GM12801 (cell line): ENCODE measurements around the gene LRRC74B.

Experiments used
- TF ChIP-seq, protein P1 (sequence below): IDR thresholded peaks from one replicate; pipeline ENCODE4 v1.5.1; 2011; ENCODE audit warnings: control low read depth; ENCODE audit not compliant: insufficient read length; ENCODE audit errors: extremely low read depth

Gene LRRC74B, protein sequence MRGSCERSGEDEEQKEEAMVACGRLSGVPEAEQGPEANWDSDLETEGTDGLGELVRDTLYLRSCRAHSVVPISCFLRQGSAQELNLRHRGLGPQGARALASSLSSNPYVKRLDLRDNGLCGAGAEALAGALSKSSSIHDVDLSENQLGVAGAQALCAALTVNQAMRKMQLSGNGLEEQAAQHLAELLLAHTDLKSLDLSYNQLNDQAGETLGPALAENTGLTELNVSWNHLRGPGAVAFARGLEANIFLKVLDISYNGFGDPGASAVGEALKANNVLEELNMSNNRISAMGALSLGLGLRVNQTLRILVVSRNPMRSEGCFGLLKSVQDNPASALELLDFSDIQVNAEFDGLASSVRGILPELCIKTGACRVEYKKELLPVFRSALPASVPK

DNA sequence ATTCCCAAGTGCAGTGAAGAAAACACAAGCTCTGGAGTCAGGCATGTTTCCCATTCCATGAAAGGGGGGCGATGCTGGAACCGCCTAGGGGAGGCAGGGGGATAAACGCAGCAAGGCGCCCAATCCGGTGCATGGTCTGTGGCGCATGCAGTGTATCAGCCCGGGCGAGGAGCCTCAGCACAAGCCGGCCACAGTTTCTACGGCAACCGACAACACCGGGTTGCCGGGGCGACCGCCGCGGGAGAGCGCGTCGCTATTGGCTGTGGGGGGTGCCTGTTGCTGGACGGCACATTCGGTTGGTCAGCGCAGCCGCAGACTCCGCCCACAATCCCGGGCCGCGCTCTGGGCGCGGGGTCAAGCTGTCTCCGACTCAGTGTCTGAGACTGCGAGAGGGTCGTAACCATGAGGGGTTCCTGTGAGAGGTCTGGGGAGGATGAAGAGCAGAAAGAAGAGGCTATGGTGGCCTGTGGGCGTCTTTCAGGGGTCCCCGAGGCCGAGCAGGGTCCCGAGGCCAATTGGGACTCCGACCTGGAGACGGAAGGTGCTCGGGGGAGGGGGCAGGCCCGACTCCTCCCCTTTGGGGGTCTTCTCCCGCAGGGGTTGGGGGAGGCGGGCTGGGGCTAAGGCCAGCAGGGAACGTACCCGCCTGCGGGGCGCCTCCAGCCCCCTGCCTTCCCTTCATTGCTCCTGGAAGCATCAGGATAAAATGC, at the start of gene LRRC74B:
TSS of gene LRRC74B (plus strand) at position 362 of the 710 bp plus-strand sequence. CDS start at position 403, 41 bp downstream.
- TF ChIP-seq, protein P1, sequence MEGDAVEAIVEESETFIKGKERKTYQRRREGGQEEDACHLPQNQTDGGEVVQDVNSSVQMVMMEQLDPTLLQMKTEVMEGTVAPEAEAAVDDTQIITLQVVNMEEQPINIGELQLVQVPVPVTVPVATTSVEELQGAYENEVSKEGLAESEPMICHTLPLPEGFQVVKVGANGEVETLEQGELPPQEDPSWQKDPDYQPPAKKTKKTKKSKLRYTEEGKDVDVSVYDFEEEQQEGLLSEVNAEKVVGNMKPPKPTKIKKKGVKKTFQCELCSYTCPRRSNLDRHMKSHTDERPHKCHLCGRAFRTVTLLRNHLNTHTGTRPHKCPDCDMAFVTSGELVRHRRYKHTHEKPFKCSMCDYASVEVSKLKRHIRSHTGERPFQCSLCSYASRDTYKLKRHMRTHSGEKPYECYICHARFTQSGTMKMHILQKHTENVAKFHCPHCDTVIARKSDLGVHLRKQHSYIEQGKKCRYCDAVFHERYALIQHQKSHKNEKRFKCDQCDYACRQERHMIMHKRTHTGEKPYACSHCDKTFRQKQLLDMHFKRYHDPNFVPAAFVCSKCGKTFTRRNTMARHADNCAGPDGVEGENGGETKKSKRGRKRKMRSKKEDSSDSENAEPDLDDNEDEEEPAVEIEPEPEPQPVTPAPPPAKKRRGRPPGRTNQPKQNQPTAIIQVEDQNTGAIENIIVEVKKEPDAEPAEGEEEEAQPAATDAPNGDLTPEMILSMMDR: no peak

DNA sequence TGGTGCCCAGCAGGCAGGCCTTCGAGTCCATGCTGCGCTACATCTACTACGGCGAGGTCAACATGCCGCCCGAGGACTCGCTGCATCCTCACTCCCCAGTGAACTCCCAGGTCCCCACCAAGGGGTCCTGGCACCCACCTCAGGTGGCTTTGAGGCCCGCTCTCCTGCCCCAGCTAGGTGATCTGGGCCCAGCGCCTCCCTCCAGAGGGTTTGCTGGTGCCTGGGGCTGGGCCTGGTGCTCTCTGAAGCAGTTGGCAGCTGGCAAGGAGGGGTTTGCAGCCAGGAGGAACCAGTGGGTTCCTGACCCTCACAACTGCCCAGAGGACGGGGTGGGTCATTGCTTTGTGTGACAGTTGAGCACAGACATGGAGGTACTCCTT, 49.7 kb upstream of the LRRC74B start:
- TF ChIP-seq, protein P1: no peak

DNA sequence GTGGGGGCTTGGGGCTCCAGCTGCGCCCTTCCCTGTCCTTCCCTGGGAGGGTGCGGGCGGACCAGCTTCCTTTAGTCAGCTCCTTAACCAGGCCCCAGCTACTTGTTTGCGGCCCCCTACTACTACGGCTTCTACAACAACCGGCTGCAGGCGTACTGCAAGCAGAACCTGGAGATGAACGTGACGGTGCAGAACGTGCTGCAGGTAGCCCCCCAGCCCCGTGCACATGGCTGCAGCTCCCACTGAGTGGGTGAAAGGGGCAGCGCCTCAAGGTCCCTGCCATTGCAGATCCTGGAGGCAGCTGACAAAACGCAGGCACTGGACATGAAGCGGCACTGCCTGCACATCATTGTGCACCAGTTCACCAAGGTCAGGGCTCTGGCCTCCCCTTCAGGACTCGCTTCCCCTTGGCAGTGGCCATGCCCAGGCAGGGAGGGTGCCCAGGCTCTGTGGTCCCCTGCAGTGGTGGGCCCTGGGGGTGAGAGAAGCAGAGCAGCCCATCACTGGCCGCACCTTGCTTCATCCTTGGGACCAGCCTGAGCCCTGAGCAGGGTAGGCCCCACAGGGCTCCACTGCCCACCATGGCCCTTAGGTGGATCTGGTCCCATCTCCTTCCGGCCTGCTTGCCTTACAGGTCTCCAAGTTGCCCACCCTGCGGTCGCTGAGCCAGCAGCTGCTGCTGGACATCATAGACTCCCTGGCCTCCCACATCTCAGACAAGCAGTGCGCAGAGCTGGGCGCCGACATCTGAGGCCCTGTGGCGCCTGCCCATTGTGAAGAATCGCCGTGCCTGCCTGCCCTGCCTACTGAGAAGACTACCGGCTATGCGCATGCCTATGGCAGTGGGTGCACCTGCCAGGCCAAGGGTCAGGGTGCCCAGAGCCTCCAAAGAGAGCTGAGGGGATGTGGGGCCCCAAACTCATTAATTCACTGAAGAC, 48.9 kb upstream of the LRRC74B start:
- TF ChIP-seq, protein P1: no peak

DNA sequence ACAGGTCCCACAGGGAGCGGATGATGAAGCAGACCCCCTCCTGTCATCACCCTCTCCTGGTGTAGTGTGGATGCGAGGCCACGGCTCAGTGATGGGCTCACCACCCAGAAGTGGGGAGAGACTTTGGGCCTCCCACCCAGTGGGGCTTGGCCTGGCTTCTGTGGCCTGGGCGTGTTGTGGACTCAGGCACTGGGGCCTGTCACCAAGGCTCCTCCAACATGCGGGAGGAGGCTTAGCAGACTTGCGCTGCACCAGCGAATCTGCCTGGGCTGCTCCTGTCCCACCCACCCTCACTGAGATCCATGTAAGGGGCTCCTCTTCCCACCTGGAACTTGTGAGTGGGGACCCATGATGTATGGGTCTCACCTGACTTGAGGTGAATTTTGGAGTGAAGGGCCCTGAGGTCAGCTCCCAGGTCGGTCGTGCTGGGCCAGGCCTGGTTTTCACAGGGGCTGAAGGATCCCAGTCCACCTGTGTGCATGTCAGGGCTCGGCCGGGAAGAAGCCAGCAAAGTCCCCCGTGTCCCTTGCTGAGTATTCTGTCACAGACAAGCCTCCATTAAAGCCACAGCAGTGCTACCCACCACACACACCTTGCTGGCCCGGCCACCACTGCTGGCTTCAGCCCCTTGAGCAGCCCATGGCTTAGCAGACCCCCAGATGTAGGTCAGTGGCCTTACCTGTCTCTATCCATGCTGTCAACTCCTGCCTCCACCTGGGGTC, 48.0 kb upstream of the LRRC74B start:
- TF ChIP-seq, protein P1: no peak

DNA sequence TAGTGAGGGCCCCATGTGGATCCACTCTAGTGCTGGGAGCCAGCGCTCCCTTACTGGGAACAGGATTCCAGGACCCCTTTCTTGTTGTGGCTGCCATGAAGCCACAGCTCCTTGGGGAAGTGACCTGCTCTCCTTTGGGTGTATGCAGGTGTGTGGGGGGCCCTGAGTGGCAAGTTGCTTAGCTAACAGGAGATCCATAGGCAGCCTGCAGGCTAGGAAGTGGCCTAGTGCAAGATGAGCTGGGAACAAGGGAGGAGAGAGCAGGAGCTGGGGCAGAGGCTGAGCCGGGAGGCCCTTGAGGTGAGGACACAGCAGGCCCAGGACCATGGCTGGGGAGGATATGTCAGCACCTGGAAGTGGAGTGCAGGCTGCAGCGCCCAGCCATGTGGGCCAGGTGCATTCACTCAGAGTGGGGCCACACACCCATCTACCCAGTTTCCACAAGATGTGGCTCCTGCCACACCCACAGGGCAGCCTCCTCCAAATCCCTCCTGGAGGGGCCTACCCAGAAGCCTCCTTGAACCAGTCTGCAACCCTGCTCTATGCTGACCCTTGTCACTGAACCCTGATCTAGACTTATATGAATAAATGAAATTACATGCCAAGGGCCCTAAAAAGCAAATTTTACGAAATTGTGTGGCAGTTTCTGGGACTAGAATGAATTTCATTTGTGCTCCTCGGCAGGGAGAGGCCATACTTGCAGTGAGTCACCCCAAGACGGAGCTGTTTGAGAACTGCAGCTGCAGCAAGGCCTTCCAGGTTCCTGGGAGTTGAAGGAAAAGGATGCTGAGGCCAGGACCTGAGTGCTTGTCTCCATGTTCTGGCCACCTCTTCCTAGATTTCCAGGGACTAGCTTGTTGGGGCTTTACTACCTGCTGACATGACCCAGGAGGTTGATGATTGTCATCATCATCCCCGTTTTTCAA, 47.1 kb upstream of the LRRC74B start:
- TF ChIP-seq, protein P1: no peak

DNA sequence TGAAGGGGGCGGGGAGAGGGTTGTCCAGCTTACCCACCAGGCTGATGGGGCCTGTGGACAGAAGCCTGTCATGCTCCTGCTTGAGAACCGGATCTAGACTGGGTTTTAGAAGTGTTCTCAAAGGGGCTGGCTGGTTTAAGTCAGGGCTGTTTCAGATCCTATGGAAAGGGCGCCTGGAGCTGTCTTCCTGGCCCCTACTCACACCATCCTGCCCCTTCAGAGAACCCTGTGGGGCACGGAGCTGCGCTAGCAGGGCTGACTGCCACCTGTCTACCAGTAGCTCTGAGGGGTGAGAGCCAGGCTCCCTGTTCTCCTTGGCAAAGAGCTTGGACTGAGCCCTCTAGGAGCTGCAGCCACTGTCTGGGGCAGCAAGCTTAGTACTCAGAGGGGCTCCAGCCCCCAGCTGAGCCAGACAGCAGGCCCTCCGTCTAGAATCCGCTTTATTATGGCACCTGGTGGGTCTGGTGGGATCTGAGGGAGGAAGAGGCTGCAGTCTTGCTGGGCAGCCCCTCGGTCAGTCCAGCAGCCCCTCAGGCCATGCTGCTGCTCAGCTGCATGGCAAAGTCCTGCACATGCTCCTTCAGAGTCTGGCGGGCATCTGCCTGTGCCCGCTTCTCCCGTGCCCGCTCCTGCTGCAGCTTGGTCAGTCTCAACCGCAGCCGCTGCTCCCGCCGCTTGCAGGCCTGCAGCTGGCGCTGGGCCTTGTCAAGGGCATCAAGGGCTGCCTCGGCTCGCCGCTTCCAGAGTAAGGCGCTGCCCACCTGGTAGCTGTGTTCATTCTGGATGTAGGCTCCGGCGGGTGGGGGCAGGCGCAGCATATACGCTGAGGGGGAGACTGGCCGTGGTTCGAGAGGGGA, 46.2 kb upstream of the LRRC74B start:
- TF ChIP-seq, protein P1: no peak
